HCT116 (cell line): Measurements from ENCODE around the gene NKTR.

Experiments used
- EZH2 ChIP-seq: fragments of 200-600 bp; sonication (generic); IDR thresholded peaks from 2 replicates; pipeline ENCODE4 v1.6.1; 2017; ENCODE audit warnings: antibody characterized with exemption, mixed run types
- POLR2A ChIP-seq: IDR thresholded peaks from 2 replicates; pipeline ENCODE4 v1.7.0; 2011; ENCODE audit warnings: borderline replicate concordance; ENCODE audit not compliant: insufficient read depth, insufficient read length; ENCODE audit errors: extremely low read depth
- ZNF274 ChIP-seq: fragments of 200-500 bp; sonication (Bioruptor generic); IDR thresholded peaks from 2 replicates; pipeline ENCODE4 v1.6.1; 2014; ENCODE audit warnings: mild to moderate bottlenecking, low read depth, low read length, inconsistent platforms
- TF ChIP-seq, protein P1 (sequence below), 3 experiments: fragments of 200-600 bp in 1 of 3; sonication (generic) in 1 of 3; IDR thresholded peaks in 2 of 3; conservative IDR thresholded peaks in 1 of 3; 2 replicates each; pipeline ENCODE4 v1.5.1; 2012 to 2017; ENCODE audit warnings: low read depth in 2 of 3, low read length in 2 of 3, antibody characterized with exemption in 1 of 3, borderline replicate concordance in 1 of 3, control low read depth in 1 of 3, mild to moderate bottlenecking in 1 of 3, mixed read lengths in 1 of 3, mixed run types in 1 of 3, moderate library complexity in 1 of 3; ENCODE audit not compliant: insufficient read depth in 1 of 3
- TF ChIP-seq, protein P2 (sequence below): IDR thresholded peaks from 2 replicates; pipeline ENCODE4 v1.6.1; 2012

DNA sequence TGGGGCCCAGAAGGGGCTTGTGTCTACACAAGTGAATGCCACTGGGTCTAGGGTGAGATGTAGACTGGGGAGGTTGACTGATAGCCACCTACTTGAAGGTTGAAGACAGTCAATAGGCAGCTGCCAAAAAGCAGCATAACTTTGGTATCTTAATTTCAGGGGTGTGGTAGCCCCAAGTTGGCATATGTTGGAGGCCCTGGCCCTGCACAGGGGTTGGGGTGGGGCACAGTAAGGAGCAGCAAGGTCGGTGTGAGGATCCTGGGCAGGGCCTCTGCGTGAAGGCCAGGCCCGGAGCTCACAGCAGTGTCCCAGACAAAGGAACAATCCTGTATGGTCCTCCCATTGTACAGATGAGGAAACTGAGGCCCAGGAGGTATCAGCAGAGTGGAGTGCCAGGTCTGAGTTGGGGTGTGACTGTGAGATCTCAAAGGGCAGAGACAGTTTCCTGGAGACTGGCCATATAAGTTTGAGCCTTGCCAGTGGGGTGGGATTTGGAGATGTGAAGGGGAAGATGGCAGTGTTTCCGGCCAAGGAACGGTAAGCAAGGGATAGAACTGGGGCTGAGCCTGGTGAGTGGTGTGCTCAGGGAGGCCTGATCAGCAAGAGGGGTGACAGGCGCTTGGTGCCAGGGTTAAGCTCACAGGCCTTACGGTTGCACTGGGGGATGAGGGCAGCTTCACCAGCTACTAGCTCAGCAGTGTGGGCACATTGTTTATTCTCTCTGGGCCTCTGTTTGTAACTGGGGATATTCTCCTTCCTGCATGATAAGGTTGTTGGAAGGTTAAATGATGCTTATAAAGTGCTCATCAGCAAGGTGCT, 86.6 kb downstream of the NKTR start:
- TF ChIP-seq, protein P1, sequence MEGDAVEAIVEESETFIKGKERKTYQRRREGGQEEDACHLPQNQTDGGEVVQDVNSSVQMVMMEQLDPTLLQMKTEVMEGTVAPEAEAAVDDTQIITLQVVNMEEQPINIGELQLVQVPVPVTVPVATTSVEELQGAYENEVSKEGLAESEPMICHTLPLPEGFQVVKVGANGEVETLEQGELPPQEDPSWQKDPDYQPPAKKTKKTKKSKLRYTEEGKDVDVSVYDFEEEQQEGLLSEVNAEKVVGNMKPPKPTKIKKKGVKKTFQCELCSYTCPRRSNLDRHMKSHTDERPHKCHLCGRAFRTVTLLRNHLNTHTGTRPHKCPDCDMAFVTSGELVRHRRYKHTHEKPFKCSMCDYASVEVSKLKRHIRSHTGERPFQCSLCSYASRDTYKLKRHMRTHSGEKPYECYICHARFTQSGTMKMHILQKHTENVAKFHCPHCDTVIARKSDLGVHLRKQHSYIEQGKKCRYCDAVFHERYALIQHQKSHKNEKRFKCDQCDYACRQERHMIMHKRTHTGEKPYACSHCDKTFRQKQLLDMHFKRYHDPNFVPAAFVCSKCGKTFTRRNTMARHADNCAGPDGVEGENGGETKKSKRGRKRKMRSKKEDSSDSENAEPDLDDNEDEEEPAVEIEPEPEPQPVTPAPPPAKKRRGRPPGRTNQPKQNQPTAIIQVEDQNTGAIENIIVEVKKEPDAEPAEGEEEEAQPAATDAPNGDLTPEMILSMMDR (IDR thresholded peaks at IDR 0.05 in 2 of 3, conservative IDR thresholded peaks at IDR 0.05 in 1 of 3; ENCODE audit: borderline replicate concordance in 1 of 3, insufficient read depth in 1 of 3, low read depth in 2 of 3, low read length in 2 of 3): no peak
- TF ChIP-seq, protein P2, sequence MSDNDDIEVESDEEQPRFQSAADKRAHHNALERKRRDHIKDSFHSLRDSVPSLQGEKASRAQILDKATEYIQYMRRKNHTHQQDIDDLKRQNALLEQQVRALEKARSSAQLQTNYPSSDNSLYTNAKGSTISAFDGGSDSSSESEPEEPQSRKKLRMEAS: no peak
- TF ChIP-seq ZNF274 (no peak), POLR2A (no peak), EZH2 (no peak)
